Stimulated activated CD8-positive, alpha-beta memory T cell treated with anti-CD3 and anti-CD28 coated beads, Interleukin-7, amount 100 ng/mL, for 48 hours (primary cell): ENCODE data around the gene EHMT2.
"Not testable (repeated sequence)": the region's sequence is repeated elsewhere in the genome, so short reads cannot be mapped to it uniquely, and the experiment has no call there.

Experiments used
- DNase-seq, 2 donors: peaks; one replicate each; pipeline ENCODE4 v3.0.0-alpha.2; 2020; ENCODE audit warnings: low read depth in 1 of 2; ENCODE audit errors: extremely low read depth in 1 of 2

EHMT2 gene

DNA sequence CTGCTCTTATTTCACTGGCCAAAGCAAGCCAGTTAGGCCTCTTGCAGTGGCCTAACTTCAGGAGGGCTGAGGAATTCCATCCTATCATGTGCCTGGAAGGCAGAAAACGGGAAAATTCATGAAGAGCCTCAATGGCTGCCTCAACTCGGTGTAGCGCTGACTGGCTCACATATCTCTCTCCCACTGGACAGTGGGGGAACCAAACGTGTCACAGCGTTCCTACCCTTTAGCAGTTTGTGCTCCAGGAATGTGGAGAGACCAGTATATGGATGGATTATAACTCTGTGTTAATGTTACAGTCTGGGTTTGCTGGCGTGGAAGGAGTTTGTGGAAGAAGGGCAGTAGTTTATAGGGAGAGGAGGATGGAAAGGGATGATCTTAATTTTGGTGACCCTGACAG is 18.3 kb upstream of the EHMT2 start:
- DNase-seq = no peak

GRCh38 chr6:31915351-31915750 is 17.9 kb upstream of the EHMT2 start:
- no peak for DNase-seq

GRCh38 chr6:31911826-31912585 is 14.5 kb upstream of the EHMT2 start:
- DNase-seq = no peak

DNA sequence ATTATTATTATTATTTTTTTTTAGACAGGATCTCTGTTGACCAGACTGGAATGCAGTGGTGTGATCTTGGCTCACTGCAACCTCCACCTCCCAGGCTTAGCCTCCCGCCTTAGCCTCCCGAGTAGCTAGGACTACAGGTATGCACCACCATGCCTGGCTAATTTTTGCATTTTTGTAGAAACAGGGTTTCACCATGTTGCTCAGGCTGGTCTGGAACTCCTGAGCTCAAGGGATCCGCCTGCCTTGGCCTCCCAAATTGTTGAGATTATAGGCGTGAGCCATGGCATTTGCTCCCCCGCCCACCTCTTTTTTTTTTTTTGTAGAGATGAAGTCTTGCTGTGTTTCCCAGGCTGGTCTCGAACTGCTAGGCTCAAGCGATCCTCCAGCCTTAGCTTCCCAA is 11.8 kb upstream of the EHMT2 start:
- DNase-seq = not testable (repeated sequence)

- DNase-seq = no peak
Observed at GRCh38 chr6:31908791-31909190, 11.3 kb upstream of the EHMT2 start.

- not testable (repeated sequence) for DNase-seq
Observed at GRCh38 chr6:31908255-31908654, 10.8 kb upstream of the EHMT2 start.

GRCh38 chr6:31907158-31907813 is 9.8 kb upstream of the EHMT2 start:
- no peak for DNase-seq

- DNase-seq = not testable (repeated sequence)
Observed at GRCh38 chr6:31906727-31907126, 9.2 kb upstream of the EHMT2 start.

GRCh38 chr6:31906122-31906521 is 8.6 kb upstream of the EHMT2 start:
- DNase-seq = no peak

DNA sequence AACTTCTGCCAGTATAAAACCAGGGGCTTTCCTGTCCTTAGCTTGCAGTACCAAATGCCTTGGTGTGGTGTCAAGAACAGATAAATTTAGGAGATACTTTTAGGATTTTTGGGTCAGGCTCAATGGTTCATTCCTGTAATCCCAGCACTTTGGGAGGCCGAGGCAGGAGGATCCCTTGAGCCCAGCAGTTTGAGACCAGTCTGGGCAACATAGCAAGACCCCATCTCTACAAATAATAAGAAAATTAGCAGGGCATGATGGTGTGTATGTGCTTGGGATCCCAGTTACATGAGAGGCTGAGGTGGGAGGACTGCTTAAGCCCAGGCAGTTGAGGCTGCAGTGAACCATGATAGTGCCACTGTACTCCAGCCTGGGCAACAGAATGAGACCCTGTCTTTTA is 7.5 kb upstream of the EHMT2 start:
- DNase-seq = no peak

DNA sequence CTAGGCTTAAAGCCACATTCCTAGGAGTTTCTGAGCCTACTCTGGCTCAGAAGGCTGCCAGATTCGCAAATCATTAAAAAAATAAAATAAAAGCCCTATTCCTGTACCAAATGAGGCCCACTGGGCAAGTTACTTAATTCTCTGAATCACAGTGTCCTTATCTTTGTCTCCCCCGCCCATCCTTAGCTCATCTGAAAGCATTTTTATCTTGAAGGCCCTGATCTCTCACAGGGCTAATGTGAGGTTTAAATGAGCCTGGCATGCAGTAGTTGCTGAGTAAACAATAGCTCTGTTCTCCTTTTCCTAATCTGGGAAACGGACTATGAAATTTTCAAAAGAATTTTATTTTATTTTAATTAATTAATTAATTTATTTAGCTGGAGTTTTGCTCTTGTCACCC is 6.5 kb upstream of the EHMT2 start:
- no peak for DNase-seq

DNA sequence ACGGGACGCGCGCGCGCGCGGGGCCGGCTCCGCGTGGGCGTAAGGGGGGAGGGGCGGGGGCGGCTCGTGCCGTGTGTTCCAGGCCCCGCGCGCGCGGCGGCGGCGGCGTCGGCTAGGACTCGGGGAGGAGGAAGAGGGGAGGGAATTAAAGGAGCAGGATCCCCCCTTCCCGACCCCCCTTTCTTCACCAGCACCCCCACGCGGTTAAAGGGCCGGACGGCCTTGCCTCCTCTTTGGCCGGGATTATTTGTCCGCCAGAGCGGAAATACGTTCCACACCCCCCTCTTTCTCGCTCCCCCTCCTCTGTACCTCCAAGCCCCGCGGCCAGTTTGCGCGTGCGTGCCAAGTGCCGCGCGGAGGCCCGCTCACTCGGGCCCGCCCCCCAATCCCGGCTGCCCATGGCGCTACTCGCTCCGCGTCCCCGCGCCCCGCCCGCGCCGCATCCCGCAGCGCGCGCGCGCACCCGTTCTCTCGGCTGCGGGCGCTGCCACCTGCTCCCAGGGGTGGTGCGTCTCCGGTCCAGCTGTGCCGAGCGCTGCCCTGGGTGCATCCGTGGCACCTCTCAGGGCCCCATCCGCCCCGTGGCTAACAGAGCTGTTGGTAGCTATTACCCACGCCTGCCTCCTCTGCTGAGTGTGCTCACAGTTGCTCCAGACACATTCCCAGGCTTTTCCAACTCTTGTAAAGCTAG is 4.6 kb upstream of the EHMT2 start, which contains the start of gene ZBTB12:
ZBTB12 (minus strand) TSS at position 134 of the 691 bp plus-strand sequence. CDS start 781 bp downstream, outside the sequence.
- peak; percentile 73 to 78 for DNase-seq

GRCh38 chr6:31901415-31901952 is 4.0 kb upstream of the EHMT2 start:
- peak in 1 of 2 donors; percentile 36 for DNase-seq

- DNase-seq = no peak
Observed at GRCh38 chr6:31900917-31901414, 3.5 kb upstream of the EHMT2 start.

- DNase-seq = no peak
Observed at GRCh38 chr6:31899882-31900722, 2.6 kb upstream of the EHMT2 start.

GRCh38 chr6:31899215-31899614 is 1.7 kb upstream of the EHMT2 start:
- no peak for DNase-seq

GRCh38 chr6:31898383-31899011 is 999 bp upstream of the EHMT2 start:
- no peak for DNase-seq

DNA sequence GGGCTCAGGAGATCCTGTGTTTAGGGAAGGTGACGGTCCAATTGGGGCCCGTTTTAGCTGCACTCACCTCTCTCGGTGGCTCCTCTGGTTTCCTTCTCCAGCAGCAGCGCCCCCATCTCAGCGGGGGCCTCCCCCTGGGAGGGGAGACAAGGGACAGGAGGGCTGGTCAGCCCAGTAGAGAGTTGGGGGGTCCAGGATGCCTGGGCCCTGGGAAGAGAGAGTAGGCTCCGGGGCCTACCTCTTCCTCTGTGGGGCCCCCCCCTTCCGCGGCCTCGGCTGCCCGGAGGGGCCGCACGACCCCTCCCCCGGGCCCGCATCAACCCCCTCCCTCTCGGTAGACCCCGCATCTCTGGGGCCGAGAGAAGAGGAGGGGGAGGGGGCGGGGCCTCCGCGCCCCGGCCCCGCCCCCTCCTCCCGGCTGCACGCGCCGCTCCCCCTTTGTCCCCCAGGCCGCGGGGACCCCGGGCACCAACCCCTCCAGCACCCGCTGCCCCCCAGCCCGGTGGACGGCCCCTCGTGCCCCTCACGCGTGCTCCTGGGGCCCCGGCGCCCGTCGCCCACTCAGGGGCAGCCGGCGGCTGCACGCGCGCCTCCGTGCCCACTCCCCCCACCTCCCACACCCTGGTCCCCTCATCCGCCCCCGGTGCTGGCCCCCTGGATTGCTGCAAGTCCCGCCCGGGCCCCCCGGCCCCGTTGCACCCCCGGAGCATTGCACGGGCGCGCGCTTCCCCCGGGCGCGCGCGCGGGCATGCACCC is 464 bp downstream of the EHMT2 start:
- DNase-seq = no peak

GRCh38 chr6:31896493-31896855 is 1.0 kb downstream of the EHMT2 start:
- no peak for DNase-seq
